Retinal pigment epithelial cell (primary cell): ENCODE data around the gene SACM1L.
"Not testable (repeated sequence)": the region's sequence is repeated elsewhere in the genome, so short reads cannot be mapped to it uniquely, and the experiment has no call there.

Experiments
- DNase-seq: peaks from one replicate; pipeline ENCODE4 v3.0.0-alpha.2; 2010; ENCODE audit warnings: low read depth
- H3K4me3 ChIP-seq: 2 replicates; pipeline ENCODE4 v1.5.1; 2011; ENCODE audit warnings: mild to moderate bottlenecking, low read length, control low read depth, moderate library complexity
- CTCF ChIP-seq: conservative IDR thresholded peaks from 2 replicates; pipeline ENCODE4 v1.5.1; 2011; ENCODE audit warnings: low read depth, low read length, control low read depth, inconsistent platforms

The SACM1L gene

GRCh38 chr3:45748068-45748467 is 58.9 kb downstream of the SACM1L start:
- TF ChIP-seq CTCF, result no peak
- H3K4me3 ChIP-seq, result no peak overlapping the region
- no peak for DNase-seq

DNA sequence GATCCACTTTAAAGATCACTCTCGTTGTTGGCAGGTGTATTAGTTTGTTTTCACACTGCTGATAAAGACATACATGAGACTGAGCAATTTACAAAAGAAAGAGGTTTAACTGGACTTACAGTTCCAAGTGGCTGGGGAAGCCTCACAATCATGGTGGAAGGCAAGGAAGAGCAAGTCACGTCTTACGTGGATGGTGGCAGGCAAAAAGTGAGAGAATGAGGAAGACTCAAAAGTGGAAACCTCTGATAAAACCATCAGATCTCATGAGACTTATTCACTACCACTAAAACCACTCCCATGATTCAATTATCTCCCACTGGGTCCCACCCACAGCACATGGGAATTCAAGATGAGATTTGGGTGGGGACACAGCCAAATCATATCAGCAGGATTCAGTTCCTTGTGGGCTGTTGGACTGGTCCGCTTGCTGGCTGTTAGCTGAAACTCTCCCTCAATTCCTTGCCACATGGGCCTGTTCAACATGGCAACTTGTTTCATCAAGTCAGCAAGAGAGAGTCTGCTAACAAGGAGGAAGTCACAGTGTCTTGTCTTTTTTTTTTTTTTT is 59.9 kb downstream of the SACM1L start:
- not testable (repeated sequence) for DNase-seq, H3K4me3 ChIP-seq

DNA sequence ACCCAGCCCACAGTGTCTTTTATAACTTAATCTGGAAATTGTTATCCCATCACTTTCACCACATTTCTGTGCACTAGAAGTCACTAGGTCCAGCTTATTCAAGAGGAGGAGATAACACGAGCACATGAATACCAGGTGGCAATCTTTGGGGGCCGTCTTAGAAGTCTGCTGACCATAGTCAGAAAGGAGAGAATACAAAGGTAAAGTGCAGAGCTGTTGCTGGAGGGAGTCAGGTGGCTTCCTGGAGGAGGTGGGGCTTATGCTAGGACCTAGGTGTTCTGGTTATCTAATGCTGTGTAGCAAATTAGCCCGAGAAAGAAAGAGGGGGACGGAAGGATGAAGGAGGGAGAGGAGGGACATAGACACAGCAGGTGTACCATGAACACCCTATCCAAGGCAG is 60.7 kb downstream of the SACM1L start:
- TF ChIP-seq CTCF, result no peak
- no peak overlapping the region for H3K4me3 ChIP-seq
- no peak for DNase-seq

GRCh38 chr3:45751537-45752242 is 62.5 kb downstream of the SACM1L start:
- no peak for TF ChIP-seq CTCF
- no peak overlapping the region for H3K4me3 ChIP-seq
- no peak for DNase-seq

DNA sequence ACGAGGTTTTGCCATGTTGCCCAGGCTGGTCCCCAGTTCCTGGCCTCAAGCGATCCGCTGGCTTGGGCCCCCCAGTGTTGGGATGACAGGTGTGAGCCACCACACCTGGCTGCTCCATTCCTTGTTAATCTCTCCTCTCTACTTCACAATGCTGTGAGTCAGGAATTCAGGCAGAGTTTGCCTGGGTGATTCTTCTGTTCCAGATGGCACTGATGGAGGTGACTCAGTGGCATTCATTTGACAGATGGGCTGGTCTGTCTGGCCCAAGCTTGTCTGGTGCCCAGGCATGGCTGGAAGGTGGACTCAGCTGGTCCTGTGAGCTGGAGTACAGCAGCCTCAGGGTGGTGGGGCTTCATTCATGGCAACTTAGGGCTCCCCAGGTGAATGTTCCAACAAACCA is 63.9 kb downstream of the SACM1L start:
- no peak for DNase-seq
- TF ChIP-seq CTCF, result no peak

DNA sequence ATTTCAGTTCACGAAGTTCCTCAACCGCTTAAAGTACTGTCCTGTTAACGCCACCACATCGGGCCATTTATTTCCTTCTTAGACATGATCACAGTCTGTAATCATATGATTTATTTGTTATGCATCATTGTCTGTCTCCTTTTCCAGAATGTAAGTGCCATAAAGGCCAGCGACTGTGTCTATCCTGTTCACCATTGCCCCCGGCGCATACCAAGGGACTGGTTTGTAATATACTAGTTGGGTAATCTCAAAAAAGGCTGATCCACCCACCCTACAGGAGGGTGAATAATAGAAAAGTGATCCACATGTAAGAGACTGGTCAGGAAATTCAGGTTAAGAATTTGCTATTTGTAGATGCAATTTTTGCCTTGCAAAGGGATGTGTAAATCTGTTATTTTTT is 65.3 kb downstream of the SACM1L start:
- no peak for DNase-seq
- H3K4me3 ChIP-seq, result no peak overlapping the region
- TF ChIP-seq CTCF, result no peak

More for the DNA sequence above, 63.9 kb downstream of the SACM1L start:
- H3K4me3 ChIP-seq, result no peak overlapping the region

DNA sequence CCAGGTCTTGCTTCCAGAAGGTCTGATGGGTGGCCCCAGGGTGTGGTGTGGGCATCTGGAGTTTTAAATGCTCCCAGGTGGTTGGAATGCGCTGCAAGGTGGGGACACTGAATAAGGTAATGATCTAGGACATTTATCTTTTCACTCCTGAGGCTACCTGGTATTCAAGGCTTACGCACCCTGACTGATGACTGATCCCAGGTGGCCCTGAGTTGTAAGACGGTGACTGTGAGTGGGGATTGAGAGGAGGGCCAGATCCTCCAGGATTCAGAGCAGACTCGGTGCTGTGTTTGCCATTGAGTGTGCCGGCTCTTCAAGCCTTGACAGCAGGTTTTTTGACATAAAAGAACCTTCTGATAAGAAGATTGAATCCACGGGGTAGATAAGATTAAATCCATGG is 66.9 kb downstream of the SACM1L start:
- no peak for DNase-seq
- H3K4me3 ChIP-seq, result no peak overlapping the region
- no peak for TF ChIP-seq CTCF

- not testable (repeated sequence) for DNase-seq, H3K4me3 ChIP-seq
Observed at GRCh38 chr3:45757141-45757540, 67.9 kb downstream of the SACM1L start.
